GM19023 (cell line): ENCODE data around the gene KIF3B.
"Not testable (repeated sequence)": the region's sequence is repeated elsewhere in the genome, so short reads cannot be mapped to it uniquely, and the experiment has no call there.

Experiments used
- ATAC-seq: cut with Tn5 transposase; IDR thresholded peaks from one replicate; pipeline ENCODE4 v1.9.1; 2021; ENCODE audit warnings: mild to moderate bottlenecking, moderate library complexity; ENCODE audit not compliant: unreplicated experiment

KIF3B gene

DNA sequence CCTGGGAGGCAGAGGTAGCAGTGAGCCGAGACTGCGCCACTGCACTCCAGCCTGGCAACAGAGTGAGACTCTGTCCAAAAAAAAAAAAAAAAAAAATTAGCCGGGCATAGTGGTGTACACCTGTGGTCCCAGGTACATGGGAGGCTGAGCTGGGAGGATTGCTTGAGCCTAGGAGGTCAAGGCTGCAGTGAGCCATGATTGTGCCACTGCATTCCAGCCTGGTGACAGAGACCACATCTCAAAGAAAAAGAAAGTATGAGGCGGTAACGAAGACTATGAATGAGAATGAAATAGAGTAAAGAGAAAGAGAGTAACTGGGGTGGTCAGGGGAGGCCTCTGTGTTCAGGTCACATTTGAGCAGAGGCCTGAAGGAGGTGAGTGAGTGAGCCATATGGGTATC lies 31.2 kb upstream of the KIF3B start:
- ATAC-seq, result not testable (repeated sequence)

DNA sequence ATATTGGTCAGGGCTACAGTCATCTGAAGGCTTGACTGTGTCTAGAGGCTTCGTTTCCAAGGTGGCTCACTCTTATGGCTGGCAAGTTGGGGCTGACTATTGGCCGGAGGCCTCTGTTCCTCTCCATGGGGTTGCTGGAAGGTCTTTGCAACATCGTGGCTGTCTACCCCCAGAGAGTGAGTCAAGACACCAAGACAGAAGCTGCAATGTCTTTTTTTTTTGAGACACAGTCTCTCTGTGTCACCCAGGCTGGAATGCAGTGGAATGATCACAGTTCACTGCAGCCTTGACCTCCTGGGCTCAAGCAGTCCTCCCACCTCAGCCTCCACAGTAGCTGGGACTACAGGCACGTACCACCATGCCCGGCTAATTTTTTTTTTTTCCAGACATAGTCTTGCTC lies 29.4 kb upstream of the KIF3B start:
- no peak for ATAC-seq

DNA sequence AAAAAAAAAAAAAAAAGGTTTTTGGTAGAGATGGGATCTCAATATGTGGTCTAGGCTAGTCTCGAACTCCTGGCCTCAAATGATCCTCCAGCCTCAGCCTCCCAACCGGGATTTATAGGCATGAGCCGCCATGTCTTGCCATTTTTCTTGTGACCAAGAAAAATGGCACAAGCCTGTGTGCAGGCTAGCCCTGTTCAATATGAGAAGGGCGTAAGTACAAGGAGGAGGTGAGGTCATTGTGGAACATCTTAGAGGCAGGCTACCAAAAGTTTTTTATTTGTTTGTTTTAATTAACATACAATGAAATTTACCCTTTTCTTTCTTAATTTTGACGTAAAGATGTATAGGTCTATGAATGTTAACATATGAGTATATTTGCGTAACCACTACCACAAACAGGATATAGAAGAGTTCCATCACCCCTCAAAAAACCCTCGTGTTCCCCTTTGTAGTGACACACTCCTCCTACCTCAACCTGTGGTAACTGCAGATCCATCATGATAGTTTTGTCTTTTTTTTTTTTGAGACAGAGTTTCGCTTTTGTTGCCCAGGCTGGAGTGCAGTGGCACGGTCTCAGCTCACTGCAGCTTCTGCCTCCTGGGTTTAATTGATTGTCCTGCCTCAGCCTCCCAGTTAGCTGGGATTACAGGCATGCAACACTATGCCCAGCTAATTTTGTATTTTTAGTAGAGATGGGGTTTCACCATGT lies 28.3 kb upstream of the KIF3B start:
- no peak for ATAC-seq

- no peak for ATAC-seq
Observed at GRCh38 chr20:32251470-32251869, 26.0 kb upstream of the KIF3B start.

DNA sequence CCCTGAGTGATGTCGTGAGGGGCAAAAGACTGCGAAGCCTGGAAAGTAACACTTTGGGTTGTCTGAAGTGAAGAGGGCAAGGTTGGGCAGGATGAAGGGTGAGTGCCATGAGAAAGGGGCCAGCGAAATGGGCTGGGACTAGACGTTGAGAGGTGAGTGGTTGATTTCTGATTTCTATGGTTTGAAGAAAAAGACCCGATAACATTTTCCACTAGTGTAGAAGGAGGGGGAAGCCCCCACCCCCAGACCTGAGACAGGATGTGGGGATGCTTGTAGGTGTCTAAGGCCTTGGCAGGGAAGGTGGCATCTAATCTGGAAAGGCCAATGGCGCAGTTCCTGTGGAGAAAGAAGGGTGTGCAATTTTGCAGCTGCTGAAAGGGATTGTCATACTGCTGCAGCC lies 25.3 kb upstream of the KIF3B start:
- no peak for ATAC-seq

DNA sequence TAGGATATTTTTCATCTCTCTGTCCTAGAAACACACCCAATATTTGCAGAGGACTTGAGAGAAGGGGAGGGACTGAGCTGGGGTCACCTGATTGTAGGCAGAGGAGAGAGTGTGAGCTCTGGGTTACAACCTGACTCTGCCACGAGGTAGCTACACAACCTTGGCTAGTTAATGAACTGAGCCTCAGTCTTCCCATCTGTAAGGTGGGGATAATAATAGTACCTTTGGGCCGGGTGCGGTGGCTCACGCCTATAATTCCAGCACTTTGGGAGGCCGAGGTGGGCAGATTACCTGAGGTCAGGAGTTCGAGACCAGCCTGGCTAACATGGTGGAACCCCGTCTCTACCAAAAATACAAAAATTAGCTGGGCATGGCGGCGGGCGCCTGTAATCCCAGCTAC lies 16.5 kb upstream of the KIF3B start:
- not testable (repeated sequence) for ATAC-seq

DNA sequence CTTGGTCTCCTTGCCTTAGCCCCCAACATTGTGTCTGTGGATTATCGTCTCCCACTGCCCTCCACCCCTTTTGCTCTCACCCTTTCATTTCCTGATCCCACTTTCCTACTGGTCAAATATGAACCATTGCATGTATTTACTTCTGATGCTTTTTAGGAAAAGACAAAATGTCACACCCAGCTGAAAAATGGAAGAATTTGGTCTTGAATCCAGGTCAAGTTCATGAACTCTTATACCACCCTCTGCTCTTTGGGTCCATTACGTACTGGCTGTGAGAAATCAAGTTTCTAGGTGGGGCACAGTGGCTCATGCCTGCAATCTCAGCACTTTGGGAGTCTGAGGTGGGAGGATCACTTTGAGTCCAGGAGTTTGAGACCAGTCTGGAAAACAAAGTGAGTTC lies 15.8 kb upstream of the KIF3B start:
- no peak for ATAC-seq

GRCh38 chr20:32263398-32263954 lies 14.0 kb upstream of the KIF3B start:
- ATAC-seq, result no peak

GRCh38 chr20:32271620-32272019 lies 5.8 kb upstream of the KIF3B start:
- ATAC-seq, result no peak

DNA sequence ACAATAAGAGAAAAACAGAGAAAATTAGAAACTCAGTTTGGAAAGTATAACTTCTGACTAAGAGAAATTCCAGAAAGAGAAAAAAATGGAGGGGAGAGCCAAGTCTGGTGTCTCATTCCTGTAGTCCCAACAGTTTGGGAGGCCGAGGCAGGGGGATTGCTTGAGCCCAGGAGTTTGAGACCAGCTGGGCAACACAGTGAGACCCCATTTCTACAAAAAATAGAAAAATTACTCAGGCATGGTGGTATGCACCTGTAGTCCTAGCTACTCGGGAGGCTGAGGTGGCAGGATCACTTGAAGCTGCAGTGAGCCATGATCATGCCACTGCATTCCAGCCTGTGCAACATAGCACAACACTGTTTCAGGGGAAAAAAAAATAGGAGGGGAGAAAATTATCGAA lies 3.1 kb upstream of the KIF3B start:
- ATAC-seq, result no peak

DNA sequence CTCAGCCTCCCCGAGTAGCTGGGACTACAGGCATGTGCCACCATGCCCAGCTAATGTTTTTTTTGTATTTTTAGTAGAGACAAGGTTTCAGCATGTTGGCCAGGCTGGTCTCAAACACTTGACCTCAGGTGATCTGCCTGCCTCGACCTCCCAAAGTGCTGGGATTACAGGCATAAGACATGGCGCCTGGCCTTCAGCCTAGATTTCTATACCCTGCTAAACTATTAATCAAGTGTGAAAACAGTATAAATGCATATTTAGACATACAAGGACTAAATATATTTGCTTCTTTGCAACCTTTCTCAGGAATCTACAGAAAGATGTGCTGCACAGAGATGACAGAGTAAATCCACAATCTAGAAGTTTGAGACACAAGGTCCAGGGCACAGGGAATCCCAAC lies 2.3 kb upstream of the KIF3B start:
- not testable (repeated sequence) for ATAC-seq

DNA sequence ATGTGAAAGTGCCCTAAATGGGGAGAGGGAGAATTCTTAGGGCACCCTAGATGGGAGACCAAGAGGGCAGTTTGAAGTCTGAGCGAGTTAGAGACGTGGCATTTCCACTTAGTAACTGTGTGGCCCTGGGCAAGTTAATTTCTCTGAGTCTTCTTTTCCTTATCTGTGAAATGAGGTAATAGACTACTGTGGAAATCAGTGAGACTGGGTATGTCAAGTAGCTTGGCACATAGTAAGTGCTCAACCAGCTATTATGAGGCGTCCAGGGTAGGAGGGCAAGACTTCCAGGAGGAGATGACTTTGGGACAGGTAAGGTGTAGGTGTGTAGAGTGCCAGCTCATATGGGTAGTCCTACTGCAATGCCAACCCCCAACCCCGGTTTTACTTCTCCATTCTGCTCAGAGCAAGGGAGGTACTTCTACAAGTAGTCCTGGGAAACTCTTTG lies 770 bp downstream of the KIF3B start:
- ATAC-seq, result peak; percentile 64

- no peak for ATAC-seq
Observed at GRCh38 chr20:32281711-32282110, 4.3 kb downstream of the KIF3B start.

DNA sequence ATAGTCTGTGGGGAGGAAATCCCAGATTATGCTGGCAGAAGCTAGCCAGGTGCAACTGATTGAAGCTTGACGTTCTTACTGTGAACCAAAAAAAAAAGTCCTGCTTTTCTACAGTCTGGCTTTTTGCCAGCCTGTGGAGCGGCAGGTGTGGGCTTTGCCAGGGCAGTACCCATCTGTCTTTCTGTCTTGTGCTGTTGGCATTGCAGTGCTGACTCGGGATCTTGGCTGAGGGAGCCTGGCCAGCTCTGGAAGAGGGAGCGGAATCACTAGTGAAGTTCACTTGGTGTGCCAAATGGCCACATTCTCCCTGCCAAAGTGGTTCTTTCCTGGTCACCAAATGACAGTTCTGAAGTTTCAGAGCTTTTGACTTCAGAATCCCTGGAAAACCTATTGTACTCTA lies 5.0 kb downstream of the KIF3B start:
- ATAC-seq, result no peak

GRCh38 chr20:32285082-32285620 lies 7.7 kb downstream of the KIF3B start:
- ATAC-seq, result peak; percentile 12

GRCh38 chr20:32285621-32286371 lies 8.3 kb downstream of the KIF3B start:
- ATAC-seq, result peak; percentile 62

GRCh38 chr20:32287231-32287638 lies 9.8 kb downstream of the KIF3B start:
- no peak for ATAC-seq

GRCh38 chr20:32288225-32288849 lies 10.9 kb downstream of the KIF3B start:
- no peak for ATAC-seq

DNA sequence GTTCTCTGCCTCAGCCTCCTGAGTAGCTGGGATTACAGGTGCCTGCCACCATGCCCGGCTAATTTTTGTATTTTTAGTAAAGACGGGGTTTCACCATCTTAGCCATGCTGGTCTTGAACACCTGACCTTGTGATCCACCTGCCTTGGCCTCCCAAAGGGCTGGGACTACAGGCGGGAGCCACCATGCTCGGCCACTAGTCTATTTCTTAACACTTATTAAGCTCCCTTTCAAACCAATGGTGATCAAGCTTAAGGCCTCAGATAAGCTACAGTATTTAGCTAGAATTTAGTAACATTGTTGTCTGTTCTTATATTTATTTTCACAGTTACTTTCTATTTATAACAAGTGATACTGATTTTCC lies 11.8 kb downstream of the KIF3B start:
- ATAC-seq, result not testable (repeated sequence)

- ATAC-seq, result no peak
Observed at GRCh38 chr20:32289661-32290431, 12.4 kb downstream of the KIF3B start.

DNA sequence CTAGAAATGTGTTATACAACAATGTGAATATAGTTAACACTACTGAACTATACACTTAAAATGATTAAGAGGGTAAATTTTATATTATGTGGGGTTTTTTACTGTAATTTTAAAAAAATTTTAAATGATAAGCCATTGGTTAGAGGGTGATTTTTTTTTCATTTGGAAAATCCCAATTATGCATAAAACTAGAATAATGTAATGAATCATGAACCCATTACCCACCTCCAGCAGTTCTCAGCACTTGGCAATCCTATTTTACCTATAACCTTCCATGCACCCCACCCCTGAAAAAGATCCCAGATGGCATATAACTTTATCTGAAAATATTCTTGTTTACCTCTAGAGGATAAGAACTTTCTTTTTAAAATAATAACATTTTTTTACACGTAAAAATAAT lies 13.7 kb downstream of the KIF3B start:
- no peak for ATAC-seq
